Activated CD8-positive, alpha-beta T cell treated with anti-CD3 and anti-CD28 coated beads for 36 hours (primary cell): ENCODE measurements around the gene CACNA1B. TPM values are rescaled to one million over a fixed set of nuclear protein-coding genes. Genes with fewer than 3 reads are reported as not detected.
A peak's percentile ranks its signal among the peaks of the same experiment; 100 is the strongest.

Experiments used
- ATAC-seq: fragments of 200-7000 bp; cut with Tn5 transposase; one replicate; pipeline ENCODE4 v1.10.0; 2021; ENCODE audit warnings: mild to moderate bottlenecking, moderate library complexity
- CTCF ChIA-PET: fragments of 350-600 bp; sonication (Branson Sonifier 250); formaldehyde crosslinking; loops from one replicate; lab custom pipeline; 2021; ENCODE audit warnings: antibody characterized with exemption; lab: Charles Lee
- POLR2A ChIA-PET: fragments of 350-600 bp; sonication (Branson Sonifier 250); formaldehyde crosslinking; loops from one replicate; lab custom pipeline; 2021; ENCODE audit warnings: antibody characterized with exemption; lab: Charles Lee
- DNase-seq: peaks from one replicate; pipeline ENCODE4 v3.0.0-alpha.2; 2020
- H3K27ac Mint-ChIP-seq: one replicate; pipeline ENCODE4 v1.8.0; 2021; ENCODE audit warnings: mild to moderate bottlenecking, mixed read lengths
- H3K27me3 Mint-ChIP-seq: one replicate; pipeline ENCODE4 v1.8.0; 2021; ENCODE audit warnings: mixed read lengths
- H3K36me3 Mint-ChIP-seq: one replicate; pipeline ENCODE4 v1.8.0; 2021; ENCODE audit warnings: low read depth, mixed read lengths
- H3K4me1 Mint-ChIP-seq: one replicate; pipeline ENCODE4 v1.8.0; 2021; ENCODE audit warnings: low read depth, mixed read lengths
- H3K4me3 Mint-ChIP-seq: one replicate; pipeline ENCODE4 v1.8.0; 2021; ENCODE audit warnings: mild to moderate bottlenecking, moderate library complexity, mixed read lengths
- H3K9me3 Mint-ChIP-seq: one replicate; pipeline ENCODE4 v1.8.0; 2021; ENCODE audit warnings: mixed read lengths
- CTCF ChIP-seq: fragments of 200-600 bp; IDR thresholded peaks from one replicate; pipeline ENCODE4 v1.8.0; 2022; ENCODE audit warnings: antibody characterized with exemption, mild to moderate bottlenecking
- intact Hi-C: fragments of 100-400 bp; cut with micrococcal nuclease; formaldehyde crosslinking; loops from one replicate; pipeline ENCODE4 v1.10.0; 2022
- total RNA-seq, 2 experiments: library from RNA; stranded (reverse); gene quantifications; one replicate each; pipeline ENCODE4 v1.2.3, GENCODE V29; 2021

The CACNA1B gene
- total RNA-seq, 2 experiments from 2014 or later, result not detected

GRCh38 chr9:138098908-138099791 lies 221.6 kb downstream of the CACNA1B start:
- DNase-seq, result no peak
- no peak for TF ChIP-seq CTCF
- Mint-ChIP-seq H3K27ac (no peak overlapping the region), H3K9me3 (no peaks in the 10 kb centered on the region), H3K4me1 (no peaks in the 10 kb centered on the region), H3K4me3 (no peak overlapping the region), H3K36me3 (no peaks in the 10 kb centered on the region), H3K27me3 (no peaks in the 10 kb centered on the region)
- POLR2A ChIA-PET, result no interaction called here
- CTCF ChIA-PET, result no interaction called here
- intact Hi-C loops, result no loop called here
- ATAC-seq, result no peak

DNA sequence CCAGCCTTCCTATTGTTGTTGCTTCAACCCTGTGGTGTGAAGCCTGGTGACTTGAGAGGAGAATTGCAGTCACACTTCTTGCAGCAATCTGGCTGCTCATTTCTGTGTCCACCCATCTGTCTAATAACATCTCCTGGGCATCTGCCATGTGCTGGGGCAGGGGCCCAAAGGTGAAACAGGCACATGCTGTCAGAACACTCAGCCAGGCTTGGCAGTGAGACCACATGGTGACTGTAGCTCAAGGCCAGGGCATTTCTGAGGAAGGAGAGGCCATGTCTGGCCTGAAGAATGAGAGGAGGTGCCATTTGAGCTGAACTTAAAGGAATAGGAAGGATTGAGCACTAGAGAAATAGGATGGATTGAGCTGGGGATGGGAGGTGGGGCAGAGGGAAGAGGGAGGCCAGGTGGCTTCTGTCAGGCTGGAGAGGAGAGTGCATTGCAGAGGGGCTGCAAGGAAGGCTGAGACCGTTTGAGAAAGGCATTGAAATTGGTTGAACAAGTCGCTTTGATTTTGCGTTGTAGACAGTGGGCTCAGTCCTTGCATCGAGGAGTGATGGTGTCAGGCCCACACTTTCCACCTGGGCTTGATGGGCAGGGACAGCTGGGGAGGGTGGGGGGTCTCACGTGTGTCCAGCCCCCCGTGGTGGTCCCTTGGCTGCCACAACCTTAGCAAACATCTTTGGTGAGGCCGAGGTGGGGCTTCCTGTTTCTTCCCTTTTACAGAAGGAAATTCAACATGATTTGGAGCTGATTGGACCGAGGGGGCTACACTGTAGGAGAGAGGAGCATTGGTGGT lies 222.4 kb downstream of the CACNA1B start:
- Mint-ChIP-seq H3K4me3 (no peak overlapping the region), H3K27me3 (no peaks in the 10 kb centered on the region), H3K27ac (no peak overlapping the region), H3K4me1 (no peaks in the 10 kb centered on the region), H3K36me3 (no peaks in the 10 kb centered on the region), H3K9me3 (no peaks in the 10 kb centered on the region)
- CTCF ChIA-PET, result no interaction called here
- intact Hi-C loops, result no loop called here
- DNase-seq, result no peak
- POLR2A ChIA-PET, result no interaction called here
- no peak for ATAC-seq
- TF ChIP-seq CTCF, result no peak

DNA sequence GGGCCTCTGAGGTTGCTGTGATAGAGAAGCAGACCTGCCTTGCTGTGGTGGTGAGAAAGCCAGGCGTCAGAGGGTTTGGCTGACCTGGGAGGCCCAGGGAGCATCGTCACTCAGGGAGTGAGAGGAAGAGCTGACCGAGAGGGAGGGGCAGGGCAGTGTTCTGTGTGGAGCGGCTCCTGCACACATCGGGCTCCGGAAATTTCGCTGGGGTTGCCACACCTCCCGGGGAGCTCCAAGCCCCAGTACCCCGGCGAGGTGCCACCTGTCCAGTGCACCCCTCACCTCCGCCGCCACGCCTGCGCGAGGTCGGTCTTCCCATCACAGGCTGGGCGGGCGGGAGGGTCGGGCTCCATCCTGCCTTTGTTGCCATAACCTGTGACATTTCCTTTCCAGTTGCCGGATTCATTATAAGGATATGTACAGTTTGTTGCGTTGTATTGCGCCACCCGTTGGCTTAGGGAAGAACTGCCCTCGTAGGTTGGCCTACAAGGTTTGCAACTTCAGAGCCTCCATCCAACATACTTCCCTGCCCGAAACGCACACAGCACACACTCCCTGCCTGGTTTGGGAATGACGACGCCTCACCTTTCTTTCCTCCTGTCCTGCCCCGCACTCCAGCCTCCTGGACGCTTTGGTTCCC lies 223.2 kb downstream of the CACNA1B start:
- POLR2A ChIA-PET, result no interaction called here
- H3K4me1 Mint-ChIP-seq, result no peaks in the 10 kb centered on the region

GRCh38 chr9:138101444-138102234 lies 224.1 kb downstream of the CACNA1B start:
- H3K27me3 Mint-ChIP-seq, result peaks cover under 1% of the 10 kb centered on the region
- no peak overlapping the region for H3K4me3 Mint-ChIP-seq
- no peak for TF ChIP-seq CTCF
- DNase-seq, result no peak
- H3K36me3 Mint-ChIP-seq, result no peaks in the 10 kb centered on the region
- CTCF ChIA-PET, result no interaction called here
- ATAC-seq, result no peak
- no peak overlapping the region for H3K27ac Mint-ChIP-seq
- no peaks in the 10 kb centered on the region for H3K4me1 Mint-ChIP-seq
- H3K9me3 Mint-ChIP-seq, result no peaks in the 10 kb centered on the region
- POLR2A ChIA-PET, result no interaction called here
- intact Hi-C loops, result no loop called here

More for the DNA sequence above, 223.2 kb downstream of the CACNA1B start:
- Mint-ChIP-seq H3K27me3 (no peaks in the 10 kb centered on the region), H3K9me3 (no peaks in the 10 kb centered on the region), H3K36me3 (no peaks in the 10 kb centered on the region), H3K27ac (no peak overlapping the region), H3K4me3 (no peak overlapping the region)
- DNase-seq, result peak; percentile 26
- CTCF ChIA-PET, result no interaction called here
- intact Hi-C loops, result no loop called here
- TF ChIP-seq CTCF, result peak; percentile 36
- no peak for ATAC-seq
